Endothelial cell of umbilical vein (primary cell): Measurements from ENCODE around the gene RNF169.

Experiments used
- EZH2 ChIP-seq: IDR thresholded peaks from 2 replicates; pipeline ENCODE4 v1.6.1; 2012; ENCODE audit warnings: borderline replicate concordance, low read depth, mild to moderate bottlenecking, moderate library complexity, low read length, inconsistent platforms; ENCODE audit not compliant: severe bottlenecking
- FOS ChIP-seq: IDR thresholded peaks from 2 replicates; pipeline ENCODE4 v1.6.1; 2011; ENCODE audit warnings: mild to moderate bottlenecking, low read length, moderate library complexity, borderline replicate concordance; ENCODE audit not compliant: insufficient read depth
- JUN ChIP-seq: IDR thresholded peaks from 2 replicates; pipeline ENCODE4 v1.6.1; 2011; ENCODE audit warnings: borderline replicate concordance, low read depth; ENCODE audit not compliant: insufficient read length, insufficient read depth
- MAX ChIP-seq: IDR thresholded peaks from 2 replicates; pipeline ENCODE4 v1.6.1; 2011; ENCODE audit not compliant: insufficient read depth, insufficient read length
- MYC ChIP-seq: IDR thresholded peaks from one replicate; pipeline ENCODE4 v1.6.1; 2011; ENCODE audit warnings: mild to moderate bottlenecking, low read depth, low read length
- POLR2A ChIP-seq: IDR thresholded peaks from 2 replicates; pipeline ENCODE4 v1.6.1; 2012; ENCODE audit warnings: low read depth, mild to moderate bottlenecking, control low read depth, low read length
- POLR2AphosphoS5 ChIP-seq: IDR thresholded peaks from 2 replicates; pipeline ENCODE4 v1.6.1; 2012; ENCODE audit warnings: low read depth, mild to moderate bottlenecking, control low read depth, low read length, moderate library complexity; ENCODE audit not compliant: insufficient read depth
- TF ChIP-seq, protein P1 (sequence below), 2 donors: IDR thresholded peaks; 1 replicate in 1 of 2; 2 replicates in 1 of 2; pipeline ENCODE4 v1.5.1; 2011; ENCODE audit warnings: low read length in 2 of 2, mild to moderate bottlenecking in 2 of 2, moderate library complexity in 2 of 2, control low read depth in 1 of 2, inconsistent platforms in 1 of 2, low read depth in 1 of 2; ENCODE audit not compliant: insufficient read depth in 1 of 2; ENCODE audit errors: extremely low read depth in 1 of 2

DNA sequence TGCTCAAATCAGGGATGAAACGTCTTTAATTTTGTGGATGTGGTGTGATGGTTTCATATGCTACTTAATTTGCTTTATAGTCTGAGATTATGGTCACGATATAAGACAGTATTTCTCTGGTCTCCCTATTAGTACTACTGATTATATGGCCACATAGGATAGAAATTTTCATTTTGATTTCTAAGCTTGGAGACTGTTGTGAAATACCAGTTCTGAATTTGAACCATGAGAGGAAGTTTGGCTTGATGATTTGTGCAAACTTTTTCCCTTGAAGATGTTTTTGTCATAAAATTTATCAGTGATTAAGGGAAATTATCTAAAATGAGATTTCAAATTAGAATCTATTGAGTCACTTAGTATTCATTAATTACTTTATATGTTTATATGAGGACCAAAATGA is 2.7 kb downstream of the RNF169 start:
- TF ChIP-seq MYC (no peak), EZH2 (no peak), POLR2A (no peak), POLR2AphosphoS5 (no peak), MAX (no peak), FOS (no peak), JUN (no peak)
- TF ChIP-seq, protein P1, sequence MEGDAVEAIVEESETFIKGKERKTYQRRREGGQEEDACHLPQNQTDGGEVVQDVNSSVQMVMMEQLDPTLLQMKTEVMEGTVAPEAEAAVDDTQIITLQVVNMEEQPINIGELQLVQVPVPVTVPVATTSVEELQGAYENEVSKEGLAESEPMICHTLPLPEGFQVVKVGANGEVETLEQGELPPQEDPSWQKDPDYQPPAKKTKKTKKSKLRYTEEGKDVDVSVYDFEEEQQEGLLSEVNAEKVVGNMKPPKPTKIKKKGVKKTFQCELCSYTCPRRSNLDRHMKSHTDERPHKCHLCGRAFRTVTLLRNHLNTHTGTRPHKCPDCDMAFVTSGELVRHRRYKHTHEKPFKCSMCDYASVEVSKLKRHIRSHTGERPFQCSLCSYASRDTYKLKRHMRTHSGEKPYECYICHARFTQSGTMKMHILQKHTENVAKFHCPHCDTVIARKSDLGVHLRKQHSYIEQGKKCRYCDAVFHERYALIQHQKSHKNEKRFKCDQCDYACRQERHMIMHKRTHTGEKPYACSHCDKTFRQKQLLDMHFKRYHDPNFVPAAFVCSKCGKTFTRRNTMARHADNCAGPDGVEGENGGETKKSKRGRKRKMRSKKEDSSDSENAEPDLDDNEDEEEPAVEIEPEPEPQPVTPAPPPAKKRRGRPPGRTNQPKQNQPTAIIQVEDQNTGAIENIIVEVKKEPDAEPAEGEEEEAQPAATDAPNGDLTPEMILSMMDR (IDR thresholded peaks at IDR 0.05; ENCODE audit: extremely low read depth in 1 of 2, insufficient read depth in 1 of 2, low read depth in 1 of 2, low read length in 2 of 2) = no peak
